Thyroid gland (tissue), 4 donors: ENCODE measurements around the gene S100A7. TPM values are rescaled to one million over a fixed set of nuclear protein-coding genes. Genes with fewer than 3 reads are reported as not detected.

Experiments
- DNase-seq, 2 donors: peaks; one replicate each; pipeline ENCODE4 v3.0.0-alpha.2; 2019
- H3K27ac ChIP-seq, 3 donors: fragments of 200-600 bp; sonication (generic); 1 replicate in 2 of 3; 2 replicates in 1 of 3; pipeline ENCODE4 v1.5.1; 2016 to 2019; ENCODE audit warnings: mild to moderate bottlenecking in 1 of 3, moderate library complexity in 1 of 3
- H3K27me3 ChIP-seq: fragments of 200-600 bp; sonication (generic); one replicate; pipeline ENCODE4 v1.5.1; 2019
- H3K36me3 ChIP-seq, 2 donors: fragments of 200-600 bp; sonication (generic); one replicate each; pipeline ENCODE4 v1.5.1; 2016 to 2019
- H3K4me1 ChIP-seq, 2 donors: fragments of 200-600 bp; sonication (generic); one replicate each; pipeline ENCODE4 v1.5.1; 2017 to 2019
- H3K4me3 ChIP-seq, 3 donors: fragments of 200-600 bp; sonication (generic); replicated peaks in 1 of 3; 1 replicate in 2 of 3; 2 replicates in 1 of 3; pipeline ENCODE4 v1.5.1; 2016; ENCODE audit warnings: mild to moderate bottlenecking in 1 of 3
- H3K9me3 ChIP-seq: fragments of 200-600 bp; sonication (generic); one replicate; pipeline ENCODE4 v1.5.1; 2017
- POLR2A ChIP-seq, 2 donors: fragments of 450-650 bp; IDR thresholded peaks; one replicate each; pipeline ENCODE4 v1.6.1; 2017; ENCODE audit warnings: antibody characterized with exemption in 2 of 2, mild to moderate bottlenecking in 2 of 2, moderate library complexity in 1 of 2
- WGBS, 2 donors: methylation state at CpG; one replicate each; pipeline ENCODE4 v1.1.5; 2017; 5-methylcytosine and 5-hydroxymethylcytosine counted together
- intact Hi-C: fragments of 100-400 bp; cut with DNase I; formaldehyde crosslinking; loops from one replicate; pipeline ENCODE4 v1.15.1; 2023
- total RNA-seq, 4 donors: library from RNA; depleted of rRNA; stranded (reverse); fragments of >200 nt; gene quantifications; one replicate each; pipeline ENCODE4 v1.2.3, GENCODE V29; 2016
- TF ChIP-seq, protein P1 (sequence below), 6 experiments: fragments of 200-600 bp in 3 of 6; fragments of 450-650 bp in 3 of 6; sonication (generic) in 3 of 6; IDR thresholded peaks; one replicate each; pipeline ENCODE4 v1.5.1; 2016 to 2019; ENCODE audit warnings: antibody characterized with exemption in 6 of 6, mild to moderate bottlenecking in 2 of 6, inconsistent platforms in 1 of 6, moderate library complexity in 1 of 6

The S100A7 gene
- total RNA-seq, 4 donors from 2014 or later, result not detected

- no peaks in the 10 kb centered on the region for H3K36me3 ChIP-seq
- H3K4me1 ChIP-seq, result no peaks in the 10 kb centered on the region
- H3K4me3 ChIP-seq, result no peak overlapping the region
- 64 to 93% methylated on average over 3 to 5 of the region's 5 CpGs for WGBS, 2 donors
- no peak overlapping the region for H3K27ac ChIP-seq
- no peaks in the 10 kb centered on the region for H3K27me3 ChIP-seq
- H3K9me3 ChIP-seq, result no peaks in the 10 kb centered on the region
- no peak for TF ChIP-seq POLR2A (IDR thresholded peaks at IDR 0.05)
- TF ChIP-seq, protein P1, sequence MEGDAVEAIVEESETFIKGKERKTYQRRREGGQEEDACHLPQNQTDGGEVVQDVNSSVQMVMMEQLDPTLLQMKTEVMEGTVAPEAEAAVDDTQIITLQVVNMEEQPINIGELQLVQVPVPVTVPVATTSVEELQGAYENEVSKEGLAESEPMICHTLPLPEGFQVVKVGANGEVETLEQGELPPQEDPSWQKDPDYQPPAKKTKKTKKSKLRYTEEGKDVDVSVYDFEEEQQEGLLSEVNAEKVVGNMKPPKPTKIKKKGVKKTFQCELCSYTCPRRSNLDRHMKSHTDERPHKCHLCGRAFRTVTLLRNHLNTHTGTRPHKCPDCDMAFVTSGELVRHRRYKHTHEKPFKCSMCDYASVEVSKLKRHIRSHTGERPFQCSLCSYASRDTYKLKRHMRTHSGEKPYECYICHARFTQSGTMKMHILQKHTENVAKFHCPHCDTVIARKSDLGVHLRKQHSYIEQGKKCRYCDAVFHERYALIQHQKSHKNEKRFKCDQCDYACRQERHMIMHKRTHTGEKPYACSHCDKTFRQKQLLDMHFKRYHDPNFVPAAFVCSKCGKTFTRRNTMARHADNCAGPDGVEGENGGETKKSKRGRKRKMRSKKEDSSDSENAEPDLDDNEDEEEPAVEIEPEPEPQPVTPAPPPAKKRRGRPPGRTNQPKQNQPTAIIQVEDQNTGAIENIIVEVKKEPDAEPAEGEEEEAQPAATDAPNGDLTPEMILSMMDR (IDR thresholded peaks at IDR 0.05), result no peak
- intact Hi-C loops, result no loop called here
- no peak for DNase-seq
Measured at GRCh38 chr1:153444078-153444477, 16.4 kb downstream of the S100A7 start.

DNA sequence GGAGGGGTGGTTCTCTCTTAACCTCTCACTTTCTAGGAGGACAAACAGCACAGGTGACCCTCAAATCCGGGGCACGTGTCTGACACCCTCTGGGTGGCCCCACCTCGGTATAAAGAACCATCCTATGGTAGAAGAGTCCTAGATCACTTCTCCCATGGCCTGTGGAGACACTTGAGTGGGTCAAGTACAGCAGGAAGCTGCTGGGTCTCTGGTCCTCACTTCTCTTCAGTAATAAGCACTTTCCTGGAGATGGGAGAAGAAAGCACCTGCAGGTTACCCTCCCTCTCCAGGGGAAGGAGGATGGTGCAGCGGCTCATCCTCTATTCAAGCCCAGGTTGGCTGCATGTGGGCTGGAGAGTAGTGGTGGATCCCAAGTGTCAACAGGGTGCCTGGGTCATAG, 17.0 kb downstream of the S100A7 start:
- TF ChIP-seq POLR2A (IDR thresholded peaks at IDR 0.05), result no peak
- TF ChIP-seq, protein P1 (IDR thresholded peaks at IDR 0.05), result no peak
- WGBS, 2 donors, result 42 to 71% methylated on average over 4 of the region's 4 CpGs
- Histone ChIP-seq H3K4me1 (no peaks in the 10 kb centered on the region), H3K36me3 (no peaks in the 10 kb centered on the region), H3K9me3 (no peaks in the 10 kb centered on the region), H3K27me3 (no peaks in the 10 kb centered on the region), H3K4me3 (no peak overlapping the region), H3K27ac (no peak overlapping the region)
- DNase-seq, result no peak
- intact Hi-C loops, result no loop called here

DNA sequence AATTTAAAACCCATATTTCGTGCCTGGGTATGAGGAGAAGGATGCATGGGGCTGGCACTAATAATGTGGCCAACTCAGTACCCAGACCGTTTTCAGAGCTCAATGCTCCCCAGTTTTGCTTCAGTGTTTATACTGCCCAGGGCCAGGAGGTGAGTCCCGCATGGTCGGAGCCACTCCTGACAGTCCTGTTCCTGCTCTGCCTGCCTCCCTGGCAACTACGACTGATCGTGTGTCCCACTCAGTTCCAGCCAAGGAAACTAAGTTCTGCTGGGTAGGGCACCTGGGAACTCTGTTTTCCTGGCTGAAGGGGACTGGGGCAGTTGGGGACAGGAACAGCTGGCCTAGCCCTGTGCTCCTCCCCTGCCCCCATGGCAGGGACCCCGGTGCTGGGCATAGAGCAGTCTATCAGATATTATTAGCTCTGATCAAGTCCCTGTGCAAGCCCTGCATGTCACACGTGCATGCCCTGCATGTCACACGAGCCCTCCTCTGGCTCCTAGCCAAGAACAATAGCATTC, 19.2 kb downstream of the S100A7 start:
- no peaks in the 10 kb centered on the region for H3K27me3 ChIP-seq
- H3K4me3 ChIP-seq, result no peak overlapping the region
- TF ChIP-seq POLR2A (IDR thresholded peaks at IDR 0.05), result no peak
- TF ChIP-seq, protein P1 (IDR thresholded peaks at IDR 0.05), result no peak
- 41 to 43% methylated on average over 9 of the region's 9 CpGs for WGBS, 2 donors
- intact Hi-C loops, result no loop called here
- no peak overlapping the region for H3K27ac ChIP-seq
- no peak for DNase-seq
- H3K4me1 ChIP-seq, result no peaks in the 10 kb centered on the region
- no peaks in the 10 kb centered on the region for H3K36me3 ChIP-seq
- no peaks in the 10 kb centered on the region for H3K9me3 ChIP-seq

DNA sequence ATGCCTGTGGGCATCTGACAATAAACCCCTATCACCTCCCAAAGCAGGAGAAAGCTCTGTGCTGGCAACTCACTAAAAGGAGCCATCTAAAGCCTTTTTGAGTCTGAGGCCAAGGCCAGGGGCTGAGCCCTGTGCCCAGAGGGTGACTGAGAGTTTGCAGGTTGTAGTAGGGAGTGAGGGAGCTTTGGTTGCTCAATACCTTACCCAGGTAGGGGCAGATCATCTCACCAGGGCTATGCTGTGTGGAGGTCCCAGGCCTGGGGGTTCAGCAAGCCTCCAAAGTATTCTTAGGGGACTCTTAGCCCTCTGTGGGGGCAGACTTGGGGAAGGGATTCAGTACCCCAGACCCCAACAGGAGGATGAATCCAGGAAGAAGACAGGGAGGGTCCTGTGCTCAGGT, 21.2 kb downstream of the S100A7 start:
- TF ChIP-seq, protein P1 (IDR thresholded peaks at IDR 0.05), result no peak
- TF ChIP-seq POLR2A (IDR thresholded peaks at IDR 0.05), result no peak
- DNase-seq, result no peak
- no peak overlapping the region for H3K4me3 ChIP-seq
- no peaks in the 10 kb centered on the region for H3K9me3 ChIP-seq
- no peak overlapping the region for H3K27ac ChIP-seq
- H3K4me1 ChIP-seq, result no peaks in the 10 kb centered on the region
- intact Hi-C loops, result no loop called here
- H3K27me3 ChIP-seq, result no peaks in the 10 kb centered on the region
- no peaks in the 10 kb centered on the region for H3K36me3 ChIP-seq

DNA sequence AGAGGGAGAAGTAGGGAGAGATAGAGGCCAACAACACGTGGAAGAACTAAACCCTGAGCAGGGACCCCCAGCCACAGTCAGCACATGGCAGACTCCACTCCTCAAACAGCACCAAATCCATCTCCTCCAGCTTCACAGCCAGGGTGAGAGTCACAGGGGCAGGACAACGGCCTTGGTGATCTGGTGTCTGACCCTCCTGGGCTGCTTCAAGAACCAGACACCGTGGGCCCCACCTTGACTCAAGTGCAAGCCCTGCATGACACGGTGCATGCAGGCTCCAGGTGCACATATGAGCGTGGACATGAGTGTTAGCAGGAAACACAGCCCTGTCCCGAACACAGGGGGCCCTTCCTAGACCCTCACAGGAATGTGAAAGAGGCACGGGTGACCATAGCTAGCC, 21.9 kb downstream of the S100A7 start:
- H3K4me3 ChIP-seq, result no peak overlapping the region
- H3K9me3 ChIP-seq, result no peaks in the 10 kb centered on the region
- DNase-seq, result no peak
- no peaks in the 10 kb centered on the region for H3K36me3 ChIP-seq
- 70 to 83% methylated on average over 5 to 7 of the region's 7 CpGs for WGBS, 2 donors
- H3K27ac ChIP-seq, result no peak overlapping the region
- H3K4me1 ChIP-seq, result no peaks in the 10 kb centered on the region
- no peak for TF ChIP-seq POLR2A (IDR thresholded peaks at IDR 0.05)
- TF ChIP-seq, protein P1 (IDR thresholded peaks at IDR 0.05), result no peak
- no peaks in the 10 kb centered on the region for H3K27me3 ChIP-seq
- intact Hi-C loops, result no loop called here
